ENCODE results near the gene PRMT2. TPM values are rescaled to one million over a fixed set of nuclear protein-coding genes. Genes with fewer than 3 reads are reported as not detected.

PRMT2 gene
- total and polyA plus RNA-seq, 4 experiments from 2014 or later = 175 to 348 (median 198) TPM

DNA sequence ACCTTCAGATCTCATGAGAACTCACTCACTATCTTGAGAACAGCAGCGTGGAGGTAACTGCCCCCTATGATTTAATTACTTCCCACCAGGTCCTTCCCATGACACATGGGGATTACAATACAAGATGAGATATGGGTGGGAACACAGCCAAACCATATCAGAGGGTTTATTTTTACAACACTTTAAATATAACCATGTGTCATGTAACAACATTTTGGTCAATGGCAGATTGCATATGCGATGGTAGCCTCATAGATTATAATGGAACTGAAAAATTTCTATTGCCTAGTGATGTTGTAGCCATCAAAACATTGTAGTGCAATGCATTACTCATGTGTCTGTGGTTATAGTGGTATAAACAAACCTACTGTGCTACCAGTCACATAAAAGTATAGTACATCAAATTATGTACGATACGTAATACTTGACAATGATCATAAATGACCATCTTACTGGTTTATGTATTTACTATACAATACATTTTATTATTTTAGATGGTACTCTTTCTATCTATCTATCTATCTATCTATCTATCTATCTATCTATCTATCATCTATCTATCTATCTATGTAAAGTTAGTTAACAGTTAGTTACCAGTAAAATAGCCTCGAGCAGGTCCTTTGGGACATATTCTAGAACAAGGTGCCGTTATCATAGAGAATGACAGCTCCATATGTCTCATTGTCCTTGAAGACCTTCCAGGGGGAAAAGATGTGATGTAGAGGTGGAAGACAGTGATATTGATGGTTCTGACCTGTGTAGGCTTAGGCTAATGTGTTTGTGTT, 18.0 kb upstream of the PRMT2 start:
- Histone ChIP-seq H3K36me3 (ENCODE audit: insufficient read depth, low read length) (no peaks in the 10 kb centered on the region), H3K27ac (ENCODE audit: low read depth, low read length) (no peak overlapping the region), H3K4me3 (ENCODE audit: low read length in 2 of 2) (no peak overlapping the region), H3K4me1 (ENCODE audit: insufficient read depth, low read length) (peaks cover 23% of the 10 kb centered on the region), H3K9me3 (ENCODE audit: control insufficient read depth in 1 of 2, low read length in 2 of 2) (no peaks in the 10 kb centered on the region), H3K27me3 (ENCODE audit: insufficient read depth, low read length) (no peaks in the 10 kb centered on the region)
- CTCF ChIA-PET (ENCODE audit: partially characterized antibody) = no interaction called here
- intact Hi-C loops (cut with micrococcal nuclease) = no loop called here
- no peak overlapping the region for H3K4me3 Mint-ChIP-seq
- H3K27ac Mint-ChIP-seq = no peak overlapping the region
- DNase-seq = no peak
- POLR2A ChIA-PET (ENCODE audit: partially characterized antibody) = interaction anchor here (1.5 to 7.1 kb wide), 2 partner anchors 12 to 18 kb away, joined by 4 to 76 read pairs; partner anchors contain the start of genes PRMT2 and S100B
- peaks cover 14 to 39% (median 28%) of the 10 kb centered on the region in 4 donors for H3K4me1 Mint-ChIP-seq
- H3K36me3 Mint-ChIP-seq = no peaks in the 10 kb centered on the region
- peaks cover 0 to 3% (median 0%) of the 10 kb centered on the region in 8 donors for H3K9me3 Mint-ChIP-seq
- H3K27me3 Mint-ChIP-seq = peaks cover 0 to 2% of the 10 kb centered on the region in 2 donors

DNA sequence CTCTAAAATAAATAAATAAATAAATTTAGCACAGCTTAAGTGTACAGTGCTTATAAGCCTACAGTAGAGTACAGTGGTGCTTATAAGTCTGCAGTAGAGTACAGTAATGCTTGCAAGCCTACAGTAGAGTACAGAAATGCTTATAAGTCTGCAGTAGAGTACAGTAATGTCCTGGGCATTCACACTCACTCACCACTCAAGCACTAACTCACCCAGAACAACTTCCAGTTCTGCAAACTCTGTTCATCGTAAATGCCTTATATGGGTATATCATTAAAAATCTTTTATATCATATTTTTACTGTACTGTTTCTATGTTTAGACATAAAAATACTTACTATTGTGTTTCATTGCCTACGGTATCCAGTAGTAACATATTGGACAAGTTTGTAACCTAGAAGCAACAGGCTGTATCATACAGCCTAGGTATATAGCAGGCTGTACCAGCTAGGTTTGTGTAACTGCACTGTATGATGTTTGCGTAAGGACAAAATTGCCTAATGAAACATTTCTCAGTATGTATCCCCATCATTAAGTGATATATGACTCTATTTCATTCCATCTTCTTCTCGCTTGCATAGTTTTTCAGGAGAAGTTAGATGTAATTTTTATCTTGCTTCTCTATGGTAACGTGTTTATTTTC, 16.6 kb upstream of the PRMT2 start:
- Mint-ChIP-seq H3K9me3 (peaks cover 0 to 3% (median 0%) of the 10 kb centered on the region in 8 donors), H3K4me3 (no peak overlapping the region), H3K36me3 (no peaks in the 10 kb centered on the region), H3K27ac (peak overlapping the region in 2 of 7 donors; percentile 31 to 62), H3K4me1 (peaks cover 18 to 48% (median 34%) of the 10 kb centered on the region in 4 donors), H3K27me3 (peaks cover 0 to 2% of the 10 kb centered on the region in 2 donors)
- DNase-seq = no peak
- POLR2A ChIA-PET (ENCODE audit: partially characterized antibody) = interaction anchor here (1.5 to 7.1 kb wide), 2 partner anchors 13 to 16 kb away, joined by 4 to 76 read pairs; partner anchors contain the start of genes PRMT2 and S100B
- Histone ChIP-seq H3K4me1 (ENCODE audit: insufficient read depth, low read length) (peaks cover 32% of the 10 kb centered on the region), H3K4me3 (ENCODE audit: low read length in 2 of 2) (no peak overlapping the region), H3K27ac (ENCODE audit: low read depth, low read length) (no peak overlapping the region), H3K36me3 (ENCODE audit: insufficient read depth, low read length) (no peaks in the 10 kb centered on the region), H3K9me3 (ENCODE audit: control insufficient read depth in 1 of 2, low read length in 2 of 2) (no peaks in the 10 kb centered on the region), H3K27me3 (ENCODE audit: insufficient read depth, low read length) (no peaks in the 10 kb centered on the region)
- intact Hi-C loops (cut with micrococcal nuclease) = no loop called here
- CTCF ChIA-PET (ENCODE audit: partially characterized antibody) = no interaction called here

DNA sequence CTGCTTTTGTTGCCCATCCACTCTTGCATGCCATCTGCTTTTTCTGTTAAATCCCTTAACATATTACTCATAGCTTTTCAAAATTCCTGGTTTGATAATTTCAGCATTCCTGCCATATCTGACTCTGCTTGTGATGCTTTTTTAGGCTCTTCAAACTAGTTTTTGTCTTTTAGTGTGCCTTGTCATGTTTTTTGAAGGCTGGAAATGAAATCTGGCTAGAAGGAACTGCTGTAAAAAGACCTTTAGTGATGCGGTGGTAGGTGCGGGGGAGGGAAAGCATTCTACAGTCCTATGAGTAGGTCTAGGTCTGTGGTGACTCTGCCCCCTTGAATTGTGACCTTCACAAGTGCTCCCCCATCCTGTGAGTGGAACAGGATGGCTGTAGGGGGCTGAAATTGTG, 15.6 kb upstream of the PRMT2 start:
- Mint-ChIP-seq H3K27me3 (peaks cover 0 to 2% of the 10 kb centered on the region in 2 donors), H3K27ac (peak overlapping the region in 2 of 7 donors; percentile 36 to 87), H3K36me3 (no peaks in the 10 kb centered on the region), H3K9me3 (peaks cover 0 to 3% (median 0%) of the 10 kb centered on the region in 8 donors), H3K4me1 (peaks cover 18 to 56% (median 34%) of the 10 kb centered on the region in 4 donors), H3K4me3 (no peak overlapping the region)
- H3K27me3 ChIP-seq (ENCODE audit: insufficient read depth, low read length) = no peaks in the 10 kb centered on the region
- no peak overlapping the region for H3K27ac ChIP-seq (ENCODE audit: low read depth, low read length)
- no peak for DNase-seq
- ChIA-PET POLR2A (ENCODE audit: partially characterized antibody) (interaction anchor here (7.1 kb wide), 1 partner anchor 15 kb away, joined by 76 read pairs; the partner anchor contains the start of gene PRMT2), CTCF (ENCODE audit: partially characterized antibody) (no interaction called here)
- H3K9me3 ChIP-seq (ENCODE audit: control insufficient read depth in 1 of 2, low read length in 2 of 2) = no peaks in the 10 kb centered on the region
- intact Hi-C loops (cut with micrococcal nuclease) = no loop called here
- H3K4me1 ChIP-seq (ENCODE audit: insufficient read depth, low read length) = peaks cover 32% of the 10 kb centered on the region
- H3K4me3 ChIP-seq (ENCODE audit: low read length in 2 of 2) = no peak overlapping the region
- no peaks in the 10 kb centered on the region for H3K36me3 ChIP-seq (ENCODE audit: insufficient read depth, low read length)

DNA sequence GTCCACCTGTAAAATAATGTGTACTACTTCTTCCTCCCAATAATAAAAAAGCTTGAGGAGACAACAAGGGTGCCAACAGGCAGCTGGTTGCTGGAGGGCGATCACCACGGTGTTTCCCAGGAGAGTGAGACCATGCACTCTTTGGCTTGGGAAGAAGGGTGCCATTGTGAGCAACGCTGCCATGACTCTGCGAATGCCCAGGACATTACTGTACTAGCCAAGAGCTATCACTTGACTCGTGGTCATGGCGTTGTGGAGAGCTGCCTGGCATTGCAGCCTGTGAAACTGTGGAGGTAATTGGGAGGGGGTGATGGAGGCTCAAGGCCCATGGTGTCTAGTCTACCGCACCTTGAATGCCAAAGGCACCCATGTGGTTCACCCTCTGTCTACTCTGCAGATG, 14.6 kb upstream of the PRMT2 start:
- Histone ChIP-seq H3K9me3 (ENCODE audit: control insufficient read depth in 1 of 2, low read length in 2 of 2) (peaks cover 0 to under 1% of the 10 kb centered on the region in 2 donors), H3K36me3 (ENCODE audit: insufficient read depth, low read length) (no peaks in the 10 kb centered on the region), H3K4me3 (ENCODE audit: low read length in 2 of 2) (no peak overlapping the region), H3K27me3 (ENCODE audit: insufficient read depth, low read length) (no peaks in the 10 kb centered on the region), H3K4me1 (ENCODE audit: insufficient read depth, low read length) (peaks cover 32% of the 10 kb centered on the region), H3K27ac (ENCODE audit: low read depth, low read length) (no peak overlapping the region)
- intact Hi-C loops (cut with micrococcal nuclease) = no loop called here
- peaks cover 21 to 63% (median 37%) of the 10 kb centered on the region in 4 donors for H3K4me1 Mint-ChIP-seq
- no peak for DNase-seq
- peak overlapping the region; percentile 10 to 97 (median 88) for H3K27ac Mint-ChIP-seq
- ChIA-PET CTCF (ENCODE audit: partially characterized antibody) (interaction anchor here (0.9 kb wide), 1 partner anchor 13 kb away, joined by 3 read pairs; no protein-coding TSS in a partner anchor), POLR2A (ENCODE audit: partially characterized antibody) (interaction anchor here (1.1 to 7.1 kb wide), 4 partner anchors 14 to 159 kb away, joined by 3 to 76 read pairs (median 14); partner anchors contain the start of gene PRMT2)
- H3K27me3 Mint-ChIP-seq = peaks cover 0 to 2% of the 10 kb centered on the region in 2 donors
- peak overlapping the region in 2 of 8 donors; percentile 24 to 72 for H3K4me3 Mint-ChIP-seq
- no peaks in the 10 kb centered on the region for H3K36me3 Mint-ChIP-seq
- H3K9me3 Mint-ChIP-seq = peaks cover 0 to 8% (median 4%) of the 10 kb centered on the region in 8 donors

DNA sequence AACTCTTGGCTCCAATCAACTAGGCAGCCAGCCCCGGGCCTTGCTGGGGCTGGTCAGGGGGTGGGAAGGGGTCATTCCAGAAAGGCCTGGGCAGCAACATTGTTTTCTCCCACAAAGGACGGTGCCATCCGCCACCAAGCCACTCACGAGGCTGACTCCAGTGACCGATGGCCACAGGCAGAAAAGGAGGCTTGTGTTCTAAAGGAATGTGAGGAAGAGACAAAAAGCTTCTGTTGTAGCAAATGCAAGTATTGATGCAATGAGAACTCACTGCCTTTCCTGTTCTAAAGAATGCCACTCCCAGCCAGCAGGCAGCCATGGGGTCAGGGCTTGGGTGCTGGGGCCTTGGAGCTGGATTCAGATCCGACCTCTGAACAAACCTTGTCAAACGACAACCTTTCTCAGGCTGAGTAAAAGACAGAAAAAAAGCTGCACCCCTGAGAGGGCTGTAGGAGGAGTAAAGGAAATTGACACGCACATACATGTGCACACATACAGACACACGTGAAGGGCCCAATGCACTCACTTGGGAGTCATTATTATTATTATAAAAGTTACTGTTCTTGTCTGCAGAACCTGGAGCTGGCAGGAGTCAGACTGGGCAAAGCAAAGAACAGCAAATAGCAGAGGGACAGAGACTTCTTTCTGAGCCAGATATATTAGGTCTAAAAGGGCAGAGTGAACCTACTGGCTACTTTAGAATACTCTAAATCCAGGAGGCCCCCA, 13.9 kb upstream of the PRMT2 start:
- DNase-seq = peak in 3 of 5 donors; percentile 29 to 48 (median 33)
- ChIA-PET POLR2A (ENCODE audit: partially characterized antibody) (interaction anchor here (1.1 to 7.1 kb wide), 6 partner anchors 14 to 163 kb away, joined by 3 to 76 read pairs (median 10); partner anchors contain the start of genes DIP2A and PRMT2), CTCF (ENCODE audit: partially characterized antibody) (interaction anchor here (0.9 kb wide), 1 partner anchor 12 kb away, joined by 3 read pairs; no protein-coding TSS in a partner anchor)
- H3K27ac Mint-ChIP-seq = peak overlapping the region; percentile 87 to 97 (median 93)
- intact Hi-C loops (cut with micrococcal nuclease) = loop anchor here (1.0 kb wide), 1 partner anchor 15 kb away; no protein-coding TSS in a partner anchor
- H3K9me3 Mint-ChIP-seq = peaks cover 0 to 16% (median 9%) of the 10 kb centered on the region in 8 donors
- H3K27me3 Mint-ChIP-seq = peaks cover 0 to 2% of the 10 kb centered on the region in 2 donors
- peaks cover 0 to 4% of the 10 kb centered on the region in 2 donors for H3K9me3 ChIP-seq (ENCODE audit: control insufficient read depth in 1 of 2, low read length in 2 of 2)
- H3K36me3 Mint-ChIP-seq = peaks cover 4 to 5% of the 10 kb centered on the region in 2 donors
- H3K36me3 ChIP-seq (ENCODE audit: insufficient read depth, low read length) = no peaks in the 10 kb centered on the region
- peak overlapping the region in 7 of 8 donors; percentile 8 to 83 (median 72) for H3K4me3 Mint-ChIP-seq
- H3K27ac ChIP-seq (ENCODE audit: low read depth, low read length) = peak overlapping the region; percentile 44
- H3K4me1 Mint-ChIP-seq = peaks cover 24 to 66% (median 40%) of the 10 kb centered on the region in 4 donors
- H3K27me3 ChIP-seq (ENCODE audit: insufficient read depth, low read length) = no peaks in the 10 kb centered on the region
- H3K4me3 ChIP-seq (ENCODE audit: low read length in 2 of 2) = no peak overlapping the region
- peaks cover 39% of the 10 kb centered on the region for H3K4me1 ChIP-seq (ENCODE audit: insufficient read depth, low read length)

DNA sequence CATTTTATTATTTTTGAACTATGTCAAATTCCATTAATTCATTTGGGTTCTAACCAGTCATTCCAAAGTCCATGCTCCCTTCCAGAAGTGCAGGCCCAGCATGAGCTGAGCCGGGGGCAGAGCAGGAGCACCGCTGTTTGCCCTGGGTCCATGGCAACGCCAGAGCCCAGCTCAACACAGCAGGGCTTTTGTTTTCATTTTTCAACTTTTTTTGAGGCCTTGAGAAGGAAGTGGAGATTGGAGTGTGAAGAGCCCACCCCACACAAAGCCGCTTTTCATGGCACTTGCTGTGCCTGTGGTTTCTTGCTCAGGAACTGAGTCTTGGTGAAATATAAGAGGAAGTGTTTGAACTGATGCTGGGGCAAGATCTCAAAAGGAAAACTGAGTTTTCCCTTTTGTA, 13.2 kb upstream of the PRMT2 start:
- H3K4me1 ChIP-seq (ENCODE audit: insufficient read depth, low read length) = peaks cover 45% of the 10 kb centered on the region
- H3K9me3 ChIP-seq (ENCODE audit: control insufficient read depth in 1 of 2, low read length in 2 of 2) = peaks cover 0 to 4% of the 10 kb centered on the region in 2 donors
- H3K36me3 ChIP-seq (ENCODE audit: insufficient read depth, low read length) = no peaks in the 10 kb centered on the region
- peak overlapping the region; percentile 44 for H3K27ac ChIP-seq (ENCODE audit: low read depth, low read length)
- intact Hi-C loops (cut with micrococcal nuclease) = loop anchor here (1.0 kb wide), 1 partner anchor 14 kb away; no protein-coding TSS in a partner anchor
- no peak overlapping the region for H3K4me3 ChIP-seq (ENCODE audit: low read length in 2 of 2)
- DNase-seq = peak; percentile 61 to 79 (median 68)
- no peaks in the 10 kb centered on the region for H3K27me3 ChIP-seq (ENCODE audit: insufficient read depth, low read length)
- Mint-ChIP-seq H3K27ac (peak overlapping the region; percentile 87 to 97 (median 93)), H3K36me3 (peaks cover 4 to 7% of the 10 kb centered on the region in 2 donors), H3K4me1 (peaks cover 28 to 72% (median 45%) of the 10 kb centered on the region in 4 donors), H3K27me3 (peaks cover 0 to 2% of the 10 kb centered on the region in 2 donors), H3K4me3 (peak overlapping the region in 7 of 8 donors; percentile 58 to 83 (median 72)), H3K9me3 (peaks cover 0 to 16% (median 9%) of the 10 kb centered on the region in 8 donors)
- POLR2A ChIA-PET (ENCODE audit: partially characterized antibody) = interaction anchor here (0.6 to 7.1 kb wide), 6 partner anchors 13 to 163 kb away, joined by 3 to 76 read pairs (median 10); partner anchors contain the start of genes DIP2A and PRMT2
- CTCF ChIA-PET (ENCODE audit: partially characterized antibody) = no interaction called here

All from CD4-positive, alpha-beta memory T cell (primary cell).